Hepatocyte (in vitro differentiated cells): ENCODE results near the gene FAM98A. TPM values are rescaled to one million over a fixed set of nuclear protein-coding genes. Genes with fewer than 3 reads are reported as not detected.
A peak's percentile ranks its signal among the peaks of the same experiment; 100 is the strongest.

Source experiments
- DNase-seq: peaks from one replicate; pipeline ENCODE4 v3.0.0-alpha.2; 2016; ENCODE audit warnings: low spot score
- H2AFZ ChIP-seq: fragments of 200-600 bp; sonication (generic); 2 replicates; pipeline ENCODE4 v1.6.0; 2016; ENCODE audit warnings: antibody characterized with exemption, mild to moderate bottlenecking
- H3K27ac ChIP-seq: fragments of 200-600 bp; sonication (generic); 2 replicates; pipeline ENCODE4 v1.5.1; 2016; ENCODE audit warnings: mild to moderate bottlenecking
- H3K27me3 ChIP-seq: fragments of 200-600 bp; sonication (generic); 2 replicates; pipeline ENCODE4 v1.6.1; 2016
- H3K36me3 ChIP-seq: fragments of 200-600 bp; sonication (generic); replicated peaks from 2 replicates; pipeline ENCODE4 v1.5.1; 2016; ENCODE audit warnings: low read depth; ENCODE audit not compliant: insufficient read depth
- H3K4me1 ChIP-seq: fragments of 200-600 bp; sonication (generic); 2 replicates; pipeline ENCODE4 v1.5.1; 2016; ENCODE audit warnings: mild to moderate bottlenecking, moderate library complexity; ENCODE audit not compliant: insufficient read depth
- H3K4me2 ChIP-seq: fragments of 200-600 bp; sonication (generic); 2 replicates; pipeline ENCODE4 v1.6.0; 2016
- H3K4me3 ChIP-seq: fragments of 200-600 bp; sonication (generic); 2 replicates; pipeline ENCODE4 v1.5.1; 2016; ENCODE audit warnings: mild to moderate bottlenecking
- H3K79me2 ChIP-seq: fragments of 200-600 bp; sonication (generic); 2 replicates; pipeline ENCODE4 v1.6.0; 2017; ENCODE audit warnings: mild to moderate bottlenecking
- H3K9me2 ChIP-seq: fragments of 200-600 bp; sonication (generic); replicated peaks from 2 replicates; pipeline ENCODE4 v1.6.0; 2017; ENCODE audit warnings: mild to moderate bottlenecking; ENCODE audit not compliant: insufficient read depth
- H3K9me3 ChIP-seq: fragments of 200-600 bp; sonication (generic); 2 replicates; pipeline ENCODE4 v1.5.1; 2016; ENCODE audit warnings: low read depth, mild to moderate bottlenecking
- H4K20me1 ChIP-seq: fragments of 200-600 bp; sonication (generic); 2 replicates; pipeline ENCODE4 v1.6.0; 2016; ENCODE audit warnings: mild to moderate bottlenecking; ENCODE audit not compliant: insufficient read depth, poor library complexity, severe bottlenecking
- EZH2 ChIP-seq: fragments of 200-600 bp; sonication (generic); IDR thresholded peaks from 2 replicates; pipeline ENCODE4 v1.6.1; 2016; ENCODE audit warnings: antibody characterized with exemption, mild to moderate bottlenecking, borderline replicate concordance
- EZH2phosphoT487 ChIP-seq: fragments of 200-600 bp; sonication (generic); IDR thresholded peaks from one replicate; pipeline ENCODE4 v1.6.1; 2018; ENCODE audit warnings: antibody characterized with exemption, mild to moderate bottlenecking, low read depth, moderate library complexity; ENCODE audit not compliant: unreplicated experiment, severe bottlenecking
- WGBS: methylation state at CpG from one replicate; pipeline ENCODE4 v1.1.6; 2016; ENCODE audit warnings: low lambda C conversion rate; ENCODE audit errors: missing lambda C conversion rate; 5-methylcytosine and 5-hydroxymethylcytosine counted together
- polyA plus RNA-seq: library from polyadenylated mRNA; unstranded; fragments of >200 nt; fragmentation: Nextera tagmentation; extraction: Ambion mirVana; gene quantifications from 2 replicates; pipeline ENCODE4 v1.2.1, GENCODE V29; 2016
- total RNA-seq: library from RNA; depleted of rRNA; stranded (reverse); fragments of >200 nt; gene quantifications from 2 replicates; pipeline ENCODE4 v1.2.3, GENCODE V29; 2014
- TF ChIP-seq, protein P1 (sequence below): fragments of 200-600 bp; sonication (generic); IDR thresholded peaks from 2 replicates; pipeline ENCODE4 v1.5.1; 2016; ENCODE audit warnings: antibody characterized with exemption, mild to moderate bottlenecking; ENCODE audit not compliant: poor library complexity

Gene FAM98A
- total and polyA plus RNA-seq, 2 experiments from 2014 or later: 18.8 to 50.4 TPM

DNA sequence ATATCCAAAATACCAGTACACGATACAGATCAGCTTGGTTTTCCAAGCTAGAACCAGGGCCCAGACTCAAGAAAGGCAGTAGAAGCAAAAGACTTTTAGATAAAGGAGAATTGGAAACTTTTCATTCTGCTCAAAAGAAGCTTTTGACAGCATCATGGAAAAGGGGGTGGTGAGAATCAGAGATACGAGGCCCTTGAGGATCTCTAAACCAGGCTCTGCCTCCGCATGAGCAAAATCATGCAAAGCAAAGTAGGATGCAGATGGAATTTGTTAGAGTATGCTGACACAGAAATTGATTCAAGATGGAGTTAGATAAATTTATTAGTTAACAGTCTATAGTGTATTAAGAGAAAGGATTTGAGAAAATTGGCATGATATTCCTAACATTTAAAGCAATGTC is 39.8 kb downstream of the FAM98A start:
- Histone ChIP-seq H3K9me3 (no peaks in the 10 kb centered on the region), H3K4me2 (no peak overlapping the region), H3K27ac (peak overlapping the region; percentile 79), H3K36me3 (no peaks in the 10 kb centered on the region), H4K20me1 (no peaks in the 10 kb centered on the region), H3K4me1 (no peaks in the 10 kb centered on the region), H3K27me3 (no peaks in the 10 kb centered on the region), H3K9me2 (no peaks in the 10 kb centered on the region), H2AFZ (no peak overlapping the region), H3K4me3 (no peak overlapping the region), H3K79me2 (no peaks in the 10 kb centered on the region)
- TF ChIP-seq EZH2: no peak
- no peak for TF ChIP-seq EZH2phosphoT487
- TF ChIP-seq, protein P1, sequence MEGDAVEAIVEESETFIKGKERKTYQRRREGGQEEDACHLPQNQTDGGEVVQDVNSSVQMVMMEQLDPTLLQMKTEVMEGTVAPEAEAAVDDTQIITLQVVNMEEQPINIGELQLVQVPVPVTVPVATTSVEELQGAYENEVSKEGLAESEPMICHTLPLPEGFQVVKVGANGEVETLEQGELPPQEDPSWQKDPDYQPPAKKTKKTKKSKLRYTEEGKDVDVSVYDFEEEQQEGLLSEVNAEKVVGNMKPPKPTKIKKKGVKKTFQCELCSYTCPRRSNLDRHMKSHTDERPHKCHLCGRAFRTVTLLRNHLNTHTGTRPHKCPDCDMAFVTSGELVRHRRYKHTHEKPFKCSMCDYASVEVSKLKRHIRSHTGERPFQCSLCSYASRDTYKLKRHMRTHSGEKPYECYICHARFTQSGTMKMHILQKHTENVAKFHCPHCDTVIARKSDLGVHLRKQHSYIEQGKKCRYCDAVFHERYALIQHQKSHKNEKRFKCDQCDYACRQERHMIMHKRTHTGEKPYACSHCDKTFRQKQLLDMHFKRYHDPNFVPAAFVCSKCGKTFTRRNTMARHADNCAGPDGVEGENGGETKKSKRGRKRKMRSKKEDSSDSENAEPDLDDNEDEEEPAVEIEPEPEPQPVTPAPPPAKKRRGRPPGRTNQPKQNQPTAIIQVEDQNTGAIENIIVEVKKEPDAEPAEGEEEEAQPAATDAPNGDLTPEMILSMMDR: no peak
- 63% methylated on average over 3 of the region's 3 CpGs for WGBS
- DNase-seq: peak; percentile 23

DNA sequence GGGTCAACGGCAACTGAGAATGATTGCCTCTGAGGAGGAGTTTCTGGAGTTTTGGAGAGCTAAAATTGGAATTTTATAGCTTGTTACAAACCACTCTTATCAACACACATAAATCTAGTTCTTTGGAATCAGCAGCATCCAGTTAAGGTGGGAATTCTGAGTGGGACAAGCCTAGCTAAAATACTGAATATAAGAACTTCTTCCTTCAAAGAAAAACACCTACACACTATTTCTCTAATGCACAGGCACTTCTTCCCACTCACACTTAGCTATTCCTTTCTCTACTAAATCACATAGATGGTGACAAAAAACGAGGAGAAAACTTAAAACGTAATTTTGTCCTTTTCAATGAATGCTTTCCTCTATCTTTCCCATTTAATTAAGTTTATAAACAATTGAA is 43.4 kb downstream of the FAM98A start:
- H3K36me3 ChIP-seq: no peaks in the 10 kb centered on the region
- H3K4me2 ChIP-seq: no peak overlapping the region
- no peak overlapping the region for H3K4me3 ChIP-seq
- TF ChIP-seq, protein P1: no peak
- TF ChIP-seq EZH2phosphoT487 (no peak), EZH2 (no peak)
- H4K20me1 ChIP-seq: no peaks in the 10 kb centered on the region
- no peak overlapping the region for H2AFZ ChIP-seq
- H3K9me2 ChIP-seq: no peaks in the 10 kb centered on the region
- no peak for DNase-seq
- no peaks in the 10 kb centered on the region for H3K4me1 ChIP-seq
- H3K27me3 ChIP-seq: no peaks in the 10 kb centered on the region
- no peaks in the 10 kb centered on the region for H3K79me2 ChIP-seq
- 75% methylated on average over 3 of the region's 3 CpGs for WGBS
- H3K9me3 ChIP-seq: no peaks in the 10 kb centered on the region
- H3K27ac ChIP-seq: peak overlapping the region; percentile 35

GRCh38 chr2:33552758-33553461 is 46.2 kb downstream of the FAM98A start:
- Histone ChIP-seq H3K9me3 (no peaks in the 10 kb centered on the region), H3K4me1 (no peaks in the 10 kb centered on the region), H3K9me2 (no peaks in the 10 kb centered on the region), H3K27ac (no peak overlapping the region), H3K27me3 (no peaks in the 10 kb centered on the region), H3K79me2 (no peaks in the 10 kb centered on the region), H4K20me1 (no peaks in the 10 kb centered on the region), H3K4me2 (no peak overlapping the region), H3K36me3 (no peaks in the 10 kb centered on the region), H2AFZ (no peak overlapping the region), H3K4me3 (no peak overlapping the region)
- DNase-seq: peak; percentile 34
- 67% methylated on average over 1 of the region's 1 CpG for WGBS
- no peak for TF ChIP-seq EZH2
- TF ChIP-seq, protein P1: no peak
